ENCODE results near the gene CACNA2D3. TPM values are rescaled to one million over a fixed set of nuclear protein-coding genes. Genes with fewer than 3 reads are reported as not detected.

The CACNA2D3 gene
- total RNA-seq, 1 donor from 2014 or later = not detected

DNA sequence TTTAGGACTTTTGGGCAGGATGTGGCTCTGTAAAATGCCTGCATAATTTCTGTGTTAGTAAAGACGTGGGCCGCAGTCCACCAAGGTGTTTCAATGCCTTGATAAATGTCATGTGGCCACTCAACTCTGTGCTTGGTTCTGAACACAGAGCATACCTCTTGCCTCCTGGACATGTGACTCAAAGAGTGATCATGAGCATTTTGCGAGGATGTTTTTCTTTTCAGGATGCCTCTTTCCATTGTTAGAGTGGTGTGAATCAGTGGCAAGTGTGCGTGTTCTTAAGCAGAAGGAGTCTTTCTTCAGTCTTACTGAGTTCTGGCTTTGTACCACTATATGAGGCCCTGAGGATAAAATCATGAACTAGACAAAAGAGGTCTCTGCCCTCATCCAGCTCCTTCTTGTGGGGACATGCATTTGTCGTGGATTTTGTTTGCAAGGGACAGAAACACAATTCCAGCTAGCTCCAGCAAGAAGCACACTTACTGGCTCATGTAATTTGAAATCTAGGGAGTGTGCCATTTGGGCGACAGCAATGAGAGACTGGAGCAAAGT is 442.1 kb downstream of the CACNA2D3 start:
- intact Hi-C loops (cut with micrococcal nuclease) = no loop called here

GRCh38 chr3:54565956-54566355 is 443.6 kb downstream of the CACNA2D3 start:
- intact Hi-C loops (cut with micrococcal nuclease) = no loop called here

GRCh38 chr3:54567949-54568348 is 445.6 kb downstream of the CACNA2D3 start:
- intact Hi-C loops (cut with micrococcal nuclease) = no loop called here

DNA sequence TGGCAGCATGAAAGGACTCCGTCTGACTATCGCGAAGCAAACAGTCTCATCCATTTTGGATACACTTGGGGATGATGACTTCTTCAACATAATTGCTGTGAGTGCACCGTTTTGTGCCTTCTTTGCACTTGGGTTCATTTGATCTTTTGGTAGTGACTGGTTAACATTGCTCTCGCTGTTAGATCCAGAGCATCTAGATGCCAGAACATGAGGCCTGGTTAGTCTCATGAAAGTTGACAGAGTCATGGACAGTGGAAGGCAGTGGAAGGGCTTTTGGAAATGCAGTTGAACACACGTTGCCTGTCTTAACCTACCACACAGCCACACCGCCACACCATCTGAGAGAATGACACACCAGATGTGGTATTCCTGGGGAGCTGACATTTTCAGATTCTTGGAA is 447.7 kb downstream of the CACNA2D3 start:
- intact Hi-C loops (cut with micrococcal nuclease) = no loop called here

DNA sequence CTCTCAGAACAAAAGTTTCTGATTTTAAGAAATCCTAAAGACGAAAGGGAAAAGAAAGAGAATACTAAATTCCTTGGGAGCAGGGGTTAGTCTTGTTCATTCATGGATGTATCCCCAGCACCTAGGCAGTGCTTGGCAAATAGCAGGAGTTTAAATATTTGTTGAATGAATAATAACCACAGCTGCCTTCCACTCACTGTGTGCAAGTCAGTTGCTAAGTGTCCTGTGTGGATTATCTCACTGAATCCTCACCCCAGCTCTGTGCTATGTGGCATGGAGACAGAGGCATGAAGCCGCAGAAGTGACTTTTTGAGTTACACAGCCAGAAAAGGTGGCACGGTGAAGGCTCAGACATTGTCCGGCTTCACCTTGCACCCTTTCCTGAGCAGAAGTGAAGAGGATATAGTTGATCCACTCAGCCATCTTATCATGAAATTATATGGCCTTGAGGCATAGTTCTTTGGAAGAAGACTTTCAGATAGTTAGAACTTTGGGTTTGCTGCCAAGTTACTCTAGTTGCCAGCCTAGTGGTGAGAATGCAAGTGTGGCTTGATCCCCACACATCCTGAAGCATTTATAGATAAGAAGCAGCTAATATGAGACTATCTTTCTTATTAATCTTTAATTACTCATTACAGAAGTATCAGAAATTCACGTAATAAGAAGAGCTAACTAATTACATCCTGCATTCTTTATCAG is 450.0 kb downstream of the CACNA2D3 start:
- intact Hi-C loops (cut with micrococcal nuclease) = no loop called here

DNA sequence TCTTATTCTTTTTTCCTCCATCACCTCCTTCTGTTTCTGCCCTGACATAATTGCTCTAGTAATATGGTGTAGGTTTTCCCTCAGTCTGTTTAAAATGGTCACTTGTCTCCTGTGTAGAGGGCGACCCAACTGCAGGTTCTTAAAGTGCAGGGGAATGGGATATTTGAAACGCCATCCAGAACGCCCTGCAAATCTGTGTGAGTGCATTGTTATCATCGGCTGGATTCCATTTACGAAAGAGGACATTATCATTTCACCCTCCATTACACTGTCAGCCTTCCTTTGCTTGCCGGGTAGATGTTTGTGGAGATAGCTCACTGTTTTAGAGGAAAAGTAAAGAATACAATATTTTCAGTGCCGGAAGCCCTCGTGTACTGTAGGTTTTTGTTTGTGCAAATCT is 451.5 kb downstream of the CACNA2D3 start:
- intact Hi-C loops (cut with micrococcal nuclease) = no loop called here

GRCh38 chr3:54574906-54575617 is 452.7 kb downstream of the CACNA2D3 start:
- intact Hi-C loops (cut with micrococcal nuclease) = no loop called here

- intact Hi-C loops (cut with micrococcal nuclease) = no loop called here
Measured at GRCh38 chr3:54575618-54575960, 453.2 kb downstream of the CACNA2D3 start.

DNA sequence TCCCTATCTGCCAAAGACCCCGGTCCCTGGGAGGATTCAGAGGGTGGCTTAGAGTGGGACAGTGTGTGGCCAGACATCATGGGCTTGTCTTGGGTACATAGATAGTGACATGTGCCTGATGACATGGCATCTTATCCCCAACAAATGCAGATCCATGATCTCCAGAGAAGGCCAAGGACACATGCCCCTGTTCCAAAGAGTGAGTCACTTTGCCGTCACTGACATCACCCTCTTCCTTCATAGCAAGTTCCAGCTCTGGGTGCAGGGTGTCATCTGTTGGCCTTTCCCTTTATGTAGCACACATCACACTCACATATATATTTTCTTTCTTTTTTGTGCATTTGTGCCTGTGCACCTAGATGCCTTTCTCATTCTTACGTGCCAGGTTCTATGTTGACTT is 455.0 kb downstream of the CACNA2D3 start:
- intact Hi-C loops (cut with micrococcal nuclease) = no loop called here

DNA sequence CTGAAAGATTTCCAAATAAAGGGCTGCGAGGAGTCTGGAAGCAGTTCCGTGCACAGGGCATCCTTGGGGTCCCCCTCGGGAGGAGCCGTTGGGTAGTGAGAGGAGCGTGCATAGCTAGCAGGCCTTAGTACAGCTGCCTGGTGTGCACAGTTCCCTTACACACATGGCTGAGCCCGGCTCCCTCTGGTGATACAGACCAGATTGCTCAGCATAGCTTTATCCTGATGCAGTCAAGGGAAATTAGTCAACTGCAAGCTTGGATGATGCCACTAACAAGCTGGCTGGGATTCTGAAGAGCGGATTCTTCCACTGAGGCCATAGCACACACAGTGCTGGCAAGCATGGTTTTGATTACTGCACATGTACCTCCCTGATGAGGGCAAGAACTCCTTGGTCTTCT is 456.1 kb downstream of the CACNA2D3 start:
- intact Hi-C loops (cut with micrococcal nuclease) = no loop called here

DNA sequence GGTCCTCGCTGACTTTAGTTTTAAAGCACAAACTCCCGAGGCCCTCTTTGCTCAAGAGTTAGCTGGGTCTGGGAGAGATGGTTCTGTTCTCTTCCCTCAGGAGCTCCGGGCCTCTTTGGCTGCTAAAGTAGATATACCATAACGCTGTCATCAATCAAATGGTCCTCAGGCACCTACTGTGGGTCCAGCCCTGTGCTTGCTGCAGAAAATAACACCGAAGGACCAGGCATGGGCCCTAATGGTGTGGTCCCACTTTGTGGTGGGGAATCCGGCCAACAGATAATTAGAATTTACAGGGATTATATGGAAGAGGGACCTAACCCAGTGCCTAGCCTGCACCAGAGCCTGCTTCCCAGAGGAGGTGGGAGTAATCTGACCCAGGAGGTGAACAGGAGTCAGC is 458.1 kb downstream of the CACNA2D3 start:
- intact Hi-C loops (cut with micrococcal nuclease) = no loop called here

- intact Hi-C loops (cut with micrococcal nuclease) = no loop called here
Measured at GRCh38 chr3:54582424-54582823, 460.1 kb downstream of the CACNA2D3 start.

DNA sequence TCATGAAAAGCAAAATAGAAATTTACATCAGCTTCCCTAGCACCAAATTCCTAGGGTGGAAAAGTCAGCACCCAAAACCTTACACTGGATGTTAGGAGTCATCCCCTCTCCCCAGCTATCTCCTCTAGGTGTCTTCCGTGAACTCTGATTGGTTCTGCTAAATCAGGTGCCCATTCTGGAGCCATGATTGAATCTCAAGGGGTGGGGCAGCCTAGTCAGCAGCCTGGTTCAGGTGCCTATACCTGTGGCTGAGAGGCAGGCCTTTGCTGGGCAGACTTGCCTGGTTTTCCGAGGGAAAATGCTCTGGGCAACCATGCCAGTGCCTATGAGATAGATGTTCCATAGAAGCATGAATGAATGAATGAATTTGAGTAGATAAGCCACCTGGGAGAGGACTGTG is 468.8 kb downstream of the CACNA2D3 start:
- intact Hi-C loops (cut with micrococcal nuclease) = no loop called here

DNA sequence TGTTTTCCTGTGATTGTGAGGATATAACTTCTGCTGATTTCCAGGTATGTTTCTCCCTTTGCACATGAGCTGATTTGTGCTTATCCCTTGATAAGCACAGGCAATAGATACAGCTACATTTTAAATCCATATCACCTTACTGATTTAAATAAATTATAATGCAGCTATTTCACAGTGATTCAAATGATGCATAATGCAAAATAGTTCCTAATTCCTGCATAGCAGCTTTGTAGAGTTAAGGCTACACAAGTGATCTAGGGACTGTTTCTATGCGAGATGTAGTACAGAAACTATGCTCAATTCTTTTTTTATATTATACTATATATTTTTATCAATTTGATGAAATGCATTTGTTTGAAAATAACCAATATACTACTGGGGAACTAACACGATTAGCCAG is 471.3 kb downstream of the CACNA2D3 start:
- intact Hi-C loops (cut with micrococcal nuclease) = no loop called here

- intact Hi-C loops (cut with micrococcal nuclease) = no loop called here
Measured at GRCh38 chr3:54596087-54596486, 473.7 kb downstream of the CACNA2D3 start.

DNA sequence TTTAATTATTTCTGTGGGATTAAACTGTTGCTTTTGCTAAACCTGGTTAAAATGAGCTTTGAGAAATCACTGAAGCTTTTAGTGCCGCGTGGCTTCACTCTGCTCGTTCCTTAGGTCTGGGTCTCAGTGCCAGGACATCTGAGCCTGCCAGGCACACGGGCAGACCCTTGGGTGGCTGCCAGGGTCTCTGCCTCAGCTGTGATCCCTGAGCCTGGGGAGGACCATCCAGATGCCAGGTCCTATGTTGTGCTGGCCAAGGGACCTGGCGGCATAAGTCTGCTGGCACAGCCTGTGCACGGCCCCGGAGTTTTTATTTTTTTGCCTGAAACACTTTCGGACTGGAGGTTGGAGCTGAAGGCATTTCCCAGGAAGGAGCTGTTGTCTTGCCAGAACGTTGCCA is 477.4 kb downstream of the CACNA2D3 start:
- intact Hi-C loops (cut with micrococcal nuclease) = no loop called here

DNA sequence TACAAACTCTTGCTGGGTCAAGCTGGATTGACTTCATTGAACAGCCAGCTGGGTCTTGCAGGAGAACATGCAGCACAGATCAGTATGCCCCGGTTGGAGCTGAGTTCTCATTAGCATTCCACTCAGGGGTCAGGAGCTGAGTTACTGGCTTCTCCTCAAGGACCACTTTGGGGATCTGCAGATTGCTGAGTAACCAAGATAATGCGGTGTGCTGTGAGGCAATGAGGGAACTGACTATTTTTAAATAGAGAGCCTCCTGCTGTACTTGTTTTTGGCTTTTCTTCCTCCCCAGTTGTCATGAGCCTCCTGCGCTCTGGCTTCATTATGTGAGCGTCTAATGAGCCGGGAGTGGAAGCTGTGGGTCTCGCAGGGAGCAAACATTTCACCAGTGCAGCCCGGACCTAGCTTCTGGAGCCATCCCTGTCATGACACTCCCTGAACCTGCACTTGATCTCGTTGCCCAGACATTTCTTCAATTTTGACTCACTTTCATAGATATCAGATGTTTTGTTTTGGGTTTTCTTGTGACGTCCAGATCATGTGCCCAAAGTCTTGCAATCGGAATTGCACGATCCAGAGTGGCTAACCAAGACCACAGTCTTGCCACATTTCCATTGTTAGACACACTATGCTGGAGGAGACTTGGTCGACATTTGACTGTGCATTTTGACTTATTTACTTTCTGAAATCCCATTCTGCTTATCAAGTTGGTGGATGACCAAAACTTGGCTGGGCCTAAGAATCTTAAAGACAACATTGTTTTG is 478.3 kb downstream of the CACNA2D3 start:
- intact Hi-C loops (cut with micrococcal nuclease) = no loop called here

DNA sequence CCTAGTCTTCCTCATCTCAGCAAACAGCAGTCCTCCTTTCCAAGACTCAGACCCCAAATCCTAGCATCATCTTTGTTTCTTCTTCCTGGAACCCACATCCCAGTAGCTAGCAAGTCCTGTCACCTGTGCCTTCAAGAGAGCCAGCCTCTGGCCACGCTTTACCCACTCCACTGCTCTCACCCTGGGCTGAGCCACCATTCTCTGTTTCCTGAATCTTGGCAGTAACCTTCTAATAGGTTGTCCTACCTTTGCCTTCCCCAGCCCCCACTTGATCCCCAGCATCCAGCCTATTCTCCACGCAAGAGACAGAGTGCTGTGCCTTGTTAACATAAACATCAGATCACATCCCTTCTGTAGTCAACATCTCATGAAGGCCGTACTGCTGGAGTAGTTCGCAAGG is 482.1 kb downstream of the CACNA2D3 start:
- intact Hi-C loops (cut with micrococcal nuclease) = no loop called here

GRCh38 chr3:54608041-54608440 is 485.7 kb downstream of the CACNA2D3 start:
- intact Hi-C loops (cut with micrococcal nuclease) = no loop called here

- intact Hi-C loops (cut with micrococcal nuclease) = no loop called here
Measured at GRCh38 chr3:54619053-54619452, 496.7 kb downstream of the CACNA2D3 start.

- intact Hi-C loops (cut with micrococcal nuclease) = no loop called here
Measured at GRCh38 chr3:54619531-54619930, 497.2 kb downstream of the CACNA2D3 start.

DNA sequence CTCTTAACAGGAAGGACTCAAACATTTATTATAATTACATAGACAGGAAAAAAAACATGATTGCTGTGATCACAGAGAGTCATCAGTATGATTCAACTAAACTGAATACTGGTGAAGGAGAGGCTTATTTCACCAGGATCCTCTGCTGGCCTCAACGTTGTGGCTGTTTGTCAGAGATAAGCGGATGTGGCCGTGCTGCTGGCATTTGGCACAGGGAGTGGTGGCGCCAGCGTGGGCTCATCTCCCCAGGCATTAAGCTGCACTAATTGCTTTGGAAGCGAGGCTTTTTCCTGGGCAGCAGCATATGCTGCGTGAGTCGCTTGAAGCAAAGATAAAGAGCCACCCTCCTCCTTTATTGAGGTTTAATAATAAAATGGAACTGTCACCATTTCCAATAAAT is 498.8 kb downstream of the CACNA2D3 start:
- intact Hi-C loops (cut with micrococcal nuclease) = no loop called here
